Activated T-helper 2 cell treated with anti-CD3 and anti-CD28 coated beads, Interferon-gamma antibody, Interleukin-2, Interleukin-4, amounts not matched to agents 10 μg/mL and 5 μg/mL and 100 μg/mL, durations not matched to agents 14 hours and 24 hours and 36 hours (primary cell): ENCODE data around the gene DROSHA. TPM values are rescaled to one million over a fixed set of nuclear protein-coding genes. Genes with fewer than 3 reads are reported as not detected.

Experiments
- DNase-seq: peaks from one replicate; pipeline ENCODE4 v3.0.0; 2021; ENCODE audit warnings: low spot score
- H3K27ac Mint-ChIP-seq: one replicate; pipeline ENCODE4 v1.8.0; 2021; ENCODE audit warnings: mixed read lengths
- H3K27me3 Mint-ChIP-seq: one replicate; pipeline ENCODE4 v1.8.0; 2021; ENCODE audit warnings: low read depth, mixed read lengths
- H3K36me3 Mint-ChIP-seq: one replicate; pipeline ENCODE4 v1.8.0; 2021; ENCODE audit warnings: low read depth, mixed read lengths
- H3K4me1 Mint-ChIP-seq: one replicate; pipeline ENCODE4 v1.8.0; 2021; ENCODE audit warnings: low read depth, mixed read lengths
- H3K4me3 Mint-ChIP-seq: one replicate; pipeline ENCODE4 v1.8.0; 2021; ENCODE audit warnings: low read depth, mild to moderate bottlenecking, moderate library complexity, mixed read lengths
- H3K9me3 Mint-ChIP-seq: one replicate; pipeline ENCODE4 v1.8.0; 2021; ENCODE audit warnings: mixed read lengths
- intact Hi-C: fragments of 100-400 bp; cut with micrococcal nuclease; formaldehyde crosslinking; loops from one replicate; pipeline ENCODE4 v1.15.1; 2023
- total RNA-seq: library from RNA; stranded (reverse); gene quantifications from 2 replicates; pipeline ENCODE4 v1.2.3, GENCODE V29; 2022

Gene DROSHA
- total RNA-seq, 1 donor from 2014 or later, result 101 TPM

DNA sequence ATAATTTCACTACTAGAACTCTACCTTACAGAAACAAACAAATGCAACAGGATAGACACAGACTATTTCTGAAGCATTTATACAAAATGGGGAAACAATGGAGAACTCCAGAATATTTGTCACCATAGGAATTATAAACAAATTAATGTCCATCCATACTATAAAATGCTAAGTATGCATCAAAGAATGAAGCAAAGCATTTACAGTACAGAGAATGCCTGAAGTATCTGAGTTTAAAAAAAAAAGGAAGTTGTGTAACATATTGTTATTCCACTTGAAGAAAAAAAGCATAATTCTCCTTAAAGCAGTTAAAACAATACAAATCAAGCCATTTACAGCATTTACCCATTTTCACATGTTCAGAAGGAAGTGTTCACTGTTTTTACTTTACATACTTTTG is 53.0 kb downstream of the DROSHA start:
- DNase-seq, result no peak
- intact Hi-C loops, result no loop called here
- H3K27ac Mint-ChIP-seq, result no peak overlapping the region
- H3K4me3 Mint-ChIP-seq, result no peak overlapping the region
- H3K36me3 Mint-ChIP-seq, result peaks cover 31% of the 10 kb centered on the region
- no peaks in the 10 kb centered on the region for H3K27me3 Mint-ChIP-seq
- H3K4me1 Mint-ChIP-seq, result no peaks in the 10 kb centered on the region
- H3K9me3 Mint-ChIP-seq, result no peaks in the 10 kb centered on the region

DNA sequence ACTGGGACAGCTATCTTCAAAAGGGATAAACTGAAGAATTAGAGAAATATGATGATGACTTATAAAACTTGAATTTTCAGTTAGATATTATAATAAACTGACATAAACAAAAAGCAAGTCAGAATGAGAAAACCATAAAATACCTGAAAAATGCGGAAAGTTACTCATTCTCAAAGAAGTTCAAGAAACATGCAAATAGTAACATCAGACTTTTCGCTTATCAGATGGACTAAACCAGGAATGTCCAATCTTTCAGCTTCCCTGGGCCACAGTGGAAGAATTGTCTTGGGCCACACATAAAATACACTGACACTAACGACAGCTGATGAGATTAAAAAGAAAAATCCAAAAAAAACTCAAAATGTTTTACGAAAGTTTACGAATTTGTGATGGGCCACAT is 53.9 kb downstream of the DROSHA start:
- DNase-seq, result no peak
- Mint-ChIP-seq H3K27ac (no peak overlapping the region), H3K4me1 (no peaks in the 10 kb centered on the region), H3K9me3 (no peaks in the 10 kb centered on the region), H3K36me3 (peaks cover 33% of the 10 kb centered on the region), H3K27me3 (no peaks in the 10 kb centered on the region), H3K4me3 (no peak overlapping the region)
- intact Hi-C loops, result no loop called here

DNA sequence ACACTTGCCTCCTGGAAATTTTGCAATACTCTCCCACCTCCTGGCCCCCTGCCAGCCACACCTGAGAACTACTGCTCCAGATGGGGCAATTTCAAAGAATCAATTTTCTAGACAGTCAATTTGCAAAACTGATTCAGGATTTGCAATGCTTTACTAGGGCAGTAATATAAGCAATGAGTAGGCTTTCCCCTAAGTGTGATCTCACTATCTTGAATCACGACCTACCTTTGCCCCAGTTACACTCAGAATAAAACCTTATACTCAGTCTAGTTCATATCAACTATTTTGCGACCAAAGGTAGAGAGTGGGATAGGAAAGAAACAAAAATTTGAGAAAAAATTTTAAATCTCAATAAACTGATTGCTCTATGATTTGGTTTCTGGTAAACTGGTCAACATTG is 54.4 kb downstream of the DROSHA start:
- peaks cover 37% of the 10 kb centered on the region for H3K36me3 Mint-ChIP-seq
- H3K27ac Mint-ChIP-seq, result no peak overlapping the region
- H3K4me3 Mint-ChIP-seq, result no peak overlapping the region
- DNase-seq, result no peak
- no peaks in the 10 kb centered on the region for H3K4me1 Mint-ChIP-seq
- H3K9me3 Mint-ChIP-seq, result no peaks in the 10 kb centered on the region
- intact Hi-C loops, result no loop called here
- no peaks in the 10 kb centered on the region for H3K27me3 Mint-ChIP-seq

DNA sequence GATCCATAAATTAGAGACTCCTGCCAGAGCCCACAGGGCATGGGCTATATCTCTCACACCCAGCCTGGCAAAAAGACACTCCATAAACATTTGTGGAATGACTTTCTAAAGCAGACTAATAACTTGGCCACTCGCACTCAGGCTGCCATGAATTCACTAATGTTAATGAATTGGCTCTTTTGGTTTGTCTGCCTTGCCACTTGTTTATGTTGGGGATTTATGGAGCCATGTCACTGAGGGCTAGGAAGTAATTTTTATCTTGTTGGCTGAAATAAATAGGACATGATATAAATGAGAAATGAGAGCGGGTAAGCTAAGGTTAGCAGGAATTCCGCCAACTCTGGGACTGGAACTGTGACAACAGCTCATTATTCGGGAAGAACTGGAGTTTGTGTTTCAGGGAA is 55.2 kb downstream of the DROSHA start:
- no peaks in the 10 kb centered on the region for H3K27me3 Mint-ChIP-seq
- H3K4me1 Mint-ChIP-seq, result no peaks in the 10 kb centered on the region
- peaks cover 35% of the 10 kb centered on the region for H3K36me3 Mint-ChIP-seq
- no peak for DNase-seq
- H3K9me3 Mint-ChIP-seq, result no peaks in the 10 kb centered on the region
- no peak overlapping the region for H3K27ac Mint-ChIP-seq
- H3K4me3 Mint-ChIP-seq, result no peak overlapping the region
- intact Hi-C loops, result no loop called here

DNA sequence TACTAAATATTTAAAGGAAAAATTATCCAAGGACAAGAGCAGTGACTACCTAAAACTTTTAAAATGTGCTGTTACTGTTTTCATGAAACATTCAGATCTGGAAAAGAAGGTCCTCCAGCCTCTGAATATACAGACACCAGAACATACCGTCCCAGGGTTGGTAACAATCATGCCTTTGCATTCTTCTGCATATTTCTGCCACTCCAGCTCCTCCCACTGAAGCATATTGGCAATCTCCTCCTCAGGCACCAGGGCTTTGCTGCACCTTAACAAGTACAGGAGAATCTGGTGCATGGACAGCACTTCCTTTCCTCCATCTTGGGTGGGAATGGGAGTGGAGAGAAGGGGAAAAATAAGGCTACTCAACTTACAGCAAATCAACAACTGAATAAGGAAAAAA is 60.0 kb downstream of the DROSHA start:
- Mint-ChIP-seq H3K36me3 (peaks cover 52% of the 10 kb centered on the region), H3K9me3 (no peaks in the 10 kb centered on the region), H3K27ac (no peak overlapping the region), H3K4me3 (no peak overlapping the region), H3K27me3 (no peaks in the 10 kb centered on the region), H3K4me1 (no peaks in the 10 kb centered on the region)
- intact Hi-C loops, result no loop called here
- no peak for DNase-seq

DNA sequence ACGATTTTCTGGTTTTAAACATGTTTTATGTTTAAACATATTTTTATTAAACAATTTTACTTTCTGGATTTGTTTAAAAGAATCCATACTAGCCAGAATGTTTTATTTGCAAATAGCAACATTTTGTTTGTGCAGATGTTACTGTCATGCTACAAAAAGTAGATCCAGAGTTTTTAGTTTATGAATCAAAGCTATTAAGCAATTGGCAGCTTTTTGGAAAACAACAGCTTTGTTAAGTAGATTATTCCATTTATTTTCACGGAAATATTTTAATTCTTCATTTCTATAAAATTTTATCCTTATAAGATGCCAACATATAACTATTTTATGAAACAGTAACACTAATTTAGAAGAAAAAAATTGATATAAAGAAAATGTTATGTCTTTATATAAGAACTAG is 60.9 kb downstream of the DROSHA start:
- no peaks in the 10 kb centered on the region for H3K9me3 Mint-ChIP-seq
- peaks cover 60% of the 10 kb centered on the region for H3K36me3 Mint-ChIP-seq
- no peak overlapping the region for H3K4me3 Mint-ChIP-seq
- intact Hi-C loops, result no loop called here
- no peak overlapping the region for H3K27ac Mint-ChIP-seq
- no peaks in the 10 kb centered on the region for H3K27me3 Mint-ChIP-seq
- DNase-seq, result no peak
- no peaks in the 10 kb centered on the region for H3K4me1 Mint-ChIP-seq

DNA sequence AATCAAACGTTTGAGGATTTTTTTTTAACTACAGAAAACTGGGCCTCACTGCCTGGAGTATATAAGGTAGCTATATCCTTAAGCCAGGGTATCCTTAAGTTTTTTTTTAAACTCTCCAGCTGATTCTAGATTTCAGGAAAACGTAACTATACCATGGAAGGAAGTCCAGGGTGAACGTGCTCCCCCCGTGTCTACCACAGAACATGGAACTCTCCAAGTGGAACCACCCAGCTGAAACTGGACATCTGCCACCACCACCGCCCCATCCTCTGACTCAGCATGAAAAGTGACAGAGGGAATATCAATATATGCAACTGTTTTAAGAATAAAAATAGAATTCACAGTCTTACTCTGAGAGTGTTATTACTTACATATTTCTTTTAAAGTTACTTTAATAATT is 61.3 kb downstream of the DROSHA start:
- Mint-ChIP-seq H3K4me3 (no peak overlapping the region), H3K4me1 (no peaks in the 10 kb centered on the region), H3K36me3 (peaks cover 62% of the 10 kb centered on the region), H3K27ac (no peak overlapping the region), H3K9me3 (no peaks in the 10 kb centered on the region), H3K27me3 (no peaks in the 10 kb centered on the region)
- DNase-seq, result no peak
- intact Hi-C loops, result no loop called here

DNA sequence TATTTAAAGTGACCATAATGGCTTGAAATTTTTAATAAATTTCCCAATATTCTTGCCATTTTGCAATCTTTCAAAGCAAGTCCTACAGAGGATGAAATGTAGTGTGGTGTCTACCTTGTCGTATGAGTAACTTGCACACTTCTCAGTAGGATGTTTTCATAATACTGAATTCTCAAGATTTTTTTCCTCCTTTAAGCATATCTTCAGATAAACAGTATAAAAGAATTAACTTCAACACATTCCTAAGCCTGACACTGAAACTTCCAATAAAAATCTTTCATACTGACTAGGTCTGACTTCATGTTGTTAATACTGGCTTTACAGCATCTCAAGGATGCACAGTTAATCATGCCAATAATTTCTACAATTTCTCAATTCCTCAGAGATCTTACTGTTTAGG is 62.0 kb downstream of the DROSHA start:
- H3K27me3 Mint-ChIP-seq, result no peaks in the 10 kb centered on the region
- H3K9me3 Mint-ChIP-seq, result peaks cover 3% of the 10 kb centered on the region
- no peak overlapping the region for H3K4me3 Mint-ChIP-seq
- peaks cover 64% of the 10 kb centered on the region for H3K36me3 Mint-ChIP-seq
- no peak for DNase-seq
- intact Hi-C loops, result no loop called here
- no peak overlapping the region for H3K27ac Mint-ChIP-seq
- H3K4me1 Mint-ChIP-seq, result no peaks in the 10 kb centered on the region

DNA sequence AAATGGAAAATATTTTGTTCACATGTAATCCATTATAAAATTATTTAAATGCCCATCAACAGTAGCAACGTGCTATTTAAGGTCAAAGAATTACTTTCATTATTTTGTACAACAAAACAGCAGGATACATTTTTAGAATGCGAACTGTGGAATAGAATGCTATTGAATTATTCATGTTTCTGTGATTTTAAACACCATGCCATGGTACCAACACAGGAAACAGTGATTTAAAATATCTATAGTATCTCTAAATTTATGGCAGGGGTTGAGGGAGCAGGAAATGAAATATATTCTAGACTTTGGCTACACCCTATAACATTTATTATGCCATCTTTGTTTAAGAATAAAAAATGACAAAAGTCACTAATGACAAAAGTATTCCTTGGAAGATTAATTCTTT is 62.4 kb downstream of the DROSHA start:
- no peak overlapping the region for H3K27ac Mint-ChIP-seq
- intact Hi-C loops, result no loop called here
- no peaks in the 10 kb centered on the region for H3K27me3 Mint-ChIP-seq
- H3K4me1 Mint-ChIP-seq, result no peaks in the 10 kb centered on the region
- no peak overlapping the region for H3K4me3 Mint-ChIP-seq
- peaks cover 6% of the 10 kb centered on the region for H3K9me3 Mint-ChIP-seq
- peaks cover 66% of the 10 kb centered on the region for H3K36me3 Mint-ChIP-seq
- no peak for DNase-seq

DNA sequence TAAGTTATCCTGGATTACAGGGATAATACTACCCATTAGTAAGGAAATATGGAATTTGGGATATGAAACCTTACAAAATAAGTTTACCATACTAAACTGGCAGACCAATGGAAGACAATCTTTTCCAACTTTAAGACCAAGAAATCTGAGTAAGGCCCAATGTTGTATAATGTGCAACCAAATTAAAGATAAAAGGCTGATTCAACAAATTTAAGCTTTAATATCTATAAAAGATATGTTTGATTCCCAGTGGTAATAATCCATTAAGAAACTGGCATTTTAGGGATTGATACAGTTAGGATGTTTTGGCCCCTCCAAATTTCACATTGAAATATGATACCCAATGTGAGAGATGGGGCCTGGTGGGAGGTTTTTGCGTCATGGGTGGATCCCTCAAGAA is 66.6 kb downstream of the DROSHA start:
- H3K27ac Mint-ChIP-seq, result no peak overlapping the region
- no peak for DNase-seq
- no peaks in the 10 kb centered on the region for H3K27me3 Mint-ChIP-seq
- peaks cover 32% of the 10 kb centered on the region for H3K9me3 Mint-ChIP-seq
- intact Hi-C loops, result no loop called here
- no peak overlapping the region for H3K4me3 Mint-ChIP-seq
- H3K4me1 Mint-ChIP-seq, result no peaks in the 10 kb centered on the region
- H3K36me3 Mint-ChIP-seq, result peaks cover 86% of the 10 kb centered on the region

DNA sequence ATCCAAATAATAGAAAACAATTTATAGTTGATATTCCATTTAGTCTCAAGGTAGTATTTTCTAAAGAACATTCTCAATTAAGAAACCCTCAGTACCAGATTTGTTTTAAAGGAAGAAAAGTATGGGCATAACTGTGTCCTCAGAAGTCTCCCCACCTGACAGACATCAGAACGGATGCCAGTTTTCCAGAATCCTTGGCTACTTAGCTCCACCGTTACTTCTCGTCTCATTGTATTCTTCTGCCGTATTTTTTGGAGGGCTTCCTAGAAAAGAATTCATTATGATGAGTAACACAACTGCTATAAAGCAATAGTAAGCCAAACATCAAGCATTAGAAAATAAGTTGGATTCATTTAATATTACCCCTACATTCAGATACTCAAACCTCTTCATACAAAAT is 67.8 kb downstream of the DROSHA start:
- H3K9me3 Mint-ChIP-seq, result peaks cover 43% of the 10 kb centered on the region
- DNase-seq, result no peak
- H3K4me3 Mint-ChIP-seq, result no peak overlapping the region
- peaks cover 93% of the 10 kb centered on the region for H3K36me3 Mint-ChIP-seq
- no peak overlapping the region for H3K27ac Mint-ChIP-seq
- H3K27me3 Mint-ChIP-seq, result no peaks in the 10 kb centered on the region
- intact Hi-C loops, result no loop called here
- no peaks in the 10 kb centered on the region for H3K4me1 Mint-ChIP-seq

DNA sequence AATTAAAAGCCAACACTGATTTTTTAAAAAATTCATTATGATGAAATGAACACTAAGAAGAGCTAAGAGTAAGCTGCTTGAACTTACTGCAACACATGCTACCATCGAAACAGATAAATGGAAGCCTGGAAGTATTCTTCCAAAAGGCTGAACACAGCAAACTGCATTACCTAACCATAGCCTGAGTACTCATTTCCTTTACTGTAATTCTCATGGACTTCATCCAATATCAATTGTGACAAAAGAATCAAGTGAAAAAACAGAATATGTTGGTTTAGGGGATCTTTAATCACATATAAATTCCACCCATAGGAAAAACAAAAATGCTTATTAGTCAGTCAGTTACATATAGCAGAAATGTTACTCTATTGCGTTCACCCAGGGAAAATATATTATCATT is 68.5 kb downstream of the DROSHA start:
- H3K4me1 Mint-ChIP-seq, result no peaks in the 10 kb centered on the region
- no peak overlapping the region for H3K27ac Mint-ChIP-seq
- no peaks in the 10 kb centered on the region for H3K27me3 Mint-ChIP-seq
- H3K9me3 Mint-ChIP-seq, result peaks cover 43% of the 10 kb centered on the region
- intact Hi-C loops, result no loop called here
- no peak overlapping the region for H3K4me3 Mint-ChIP-seq
- no peak for DNase-seq
- H3K36me3 Mint-ChIP-seq, result peaks cover 93% of the 10 kb centered on the region

DNA sequence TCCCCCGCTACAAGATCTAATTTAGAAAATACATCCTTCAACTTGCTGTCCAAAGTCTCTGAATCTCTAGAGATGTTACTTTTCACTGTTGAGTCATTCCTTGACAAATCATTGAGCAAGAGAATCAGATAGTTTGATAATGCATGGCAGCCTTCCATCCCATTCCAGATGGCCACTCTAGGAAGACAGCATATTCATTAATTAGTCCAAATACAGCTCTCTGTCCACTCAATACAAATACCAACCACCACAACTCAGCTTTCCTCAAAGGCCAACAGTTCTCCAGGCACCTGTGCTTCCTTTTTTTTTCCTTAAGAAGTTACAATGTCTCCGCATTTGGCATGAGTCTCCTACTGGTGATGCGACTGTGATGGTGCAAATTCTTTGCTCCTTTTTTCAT is 72.3 kb downstream of the DROSHA start:
- no peak for DNase-seq
- Mint-ChIP-seq H3K36me3 (peaks cover 92% of the 10 kb centered on the region), H3K9me3 (peaks cover 58% of the 10 kb centered on the region), H3K4me3 (no peak overlapping the region), H3K4me1 (no peaks in the 10 kb centered on the region), H3K27me3 (no peaks in the 10 kb centered on the region), H3K27ac (no peak overlapping the region)
- intact Hi-C loops, result no loop called here

DNA sequence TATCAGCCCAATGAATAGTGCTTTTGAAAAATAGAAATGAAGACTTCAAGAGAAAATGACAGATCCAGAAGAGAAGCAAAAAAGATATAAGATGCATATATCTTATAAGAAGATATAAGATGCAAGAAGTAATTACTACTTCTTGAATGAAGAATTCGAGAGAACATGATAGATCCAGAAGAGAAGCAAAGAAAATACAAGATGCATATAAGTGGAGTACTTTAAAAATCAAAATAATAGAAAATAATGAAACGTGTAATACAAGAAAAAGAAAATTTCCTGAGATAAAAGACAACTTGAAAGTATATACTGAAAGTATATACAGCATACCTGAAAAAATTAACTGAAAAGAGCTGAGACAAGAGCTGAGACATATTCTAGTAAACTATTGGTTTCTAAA is 76.7 kb downstream of the DROSHA start:
- Mint-ChIP-seq H3K27me3 (no peaks in the 10 kb centered on the region), H3K4me3 (no peak overlapping the region), H3K36me3 (peaks cover 72% of the 10 kb centered on the region), H3K4me1 (no peaks in the 10 kb centered on the region), H3K27ac (no peak overlapping the region), H3K9me3 (peaks cover 36% of the 10 kb centered on the region)
- intact Hi-C loops, result no loop called here
- DNase-seq, result no peak
